Psoas muscle (tissue), 8 donors: ENCODE measurements around the gene SLC43A2. TPM values are rescaled to one million over a fixed set of nuclear protein-coding genes. Genes with fewer than 3 reads are reported as not detected.
"Not testable (repeated sequence)": the region's sequence is repeated elsewhere in the genome, so short reads cannot be mapped to it uniquely, and the experiment has no call there.

Experiments used
- ATAC-seq, 4 donors: fragments of 200-7000 bp; cut with Tn5 transposase; one replicate each; pipeline ENCODE4 v1.9.1; 2020; ENCODE audit warnings: moderate library complexity in 3 of 4, mild to moderate bottlenecking in 2 of 4
- DNase-seq, 2 donors: peaks; one replicate each; pipeline ENCODE4 v3.0.0-alpha.2; 2020
- H3K27ac ChIP-seq: fragments of 200-600 bp; one replicate; pipeline ENCODE4 v1.8.0; 2022
- H3K27me3 ChIP-seq, 3 donors: fragments of 200-600 bp in 1 of 3; one replicate each; pipeline versions ENCODE4 v1.6.1 to v1.8.0; 2013 to 2022; ENCODE audit warnings: low read length in 2 of 3, mild to moderate bottlenecking in 2 of 3, moderate library complexity in 1 of 3; ENCODE audit not compliant: insufficient read depth in 3 of 3
- H3K36me3 ChIP-seq, 2 donors: fragments of 200-600 bp in 1 of 2; one replicate each; pipeline versions ENCODE4 v1.6.1 to v1.8.0; 2013 to 2022; ENCODE audit warnings: low read depth in 1 of 2, mild to moderate bottlenecking in 1 of 2, moderate library complexity in 1 of 2; ENCODE audit not compliant: insufficient read depth in 1 of 2
- H3K4me1 ChIP-seq: fragments of 200-600 bp; one replicate; pipeline ENCODE4 v1.8.0; 2022
- H3K4me3 ChIP-seq: fragments of 200-600 bp; one replicate; pipeline ENCODE4 v1.8.0; 2022; ENCODE audit warnings: mild to moderate bottlenecking
- H3K9me3 ChIP-seq: fragments of 200-600 bp; one replicate; pipeline ENCODE4 v1.8.0; 2022
- WGBS, 3 donors: extraction: QIAGEN DNeasy Blood & Tissue Kit; methylation state at CpG; one replicate each; pipeline versions ENCODE4 v1.1.6 to v1.1.7; 2013; 5-methylcytosine and 5-hydroxymethylcytosine counted together
- intact Hi-C, 2 donors: fragments of 100-400 bp; cut with DNase I; formaldehyde crosslinking; loops; one replicate each; pipeline versions ENCODE4 v1.11.0 to v1.14.2; 2022
- polyA plus RNA-seq, 3 donors: library from polyadenylated mRNA; stranded (reverse); fragments of 200-250 nt; gene quantifications; one replicate each; pipeline ENCODE4 v1.2.3, GENCODE V29; 2013
- total RNA-seq, 4 donors: library from RNA; stranded (reverse); fragmentation: NEBNext Ultra II Directional in 2 of 4; extraction: Animal tissue kit (Norgen Biotek cat#: 25700) in 2 of 4; gene quantifications; one replicate each; pipeline versions ENCODE4 v1.2.1 to v1.2.4, GENCODE V29; 2021 to 2023
- TF ChIP-seq, protein P1 (sequence below): fragments of 200-600 bp; IDR thresholded peaks from one replicate; pipeline ENCODE4 v1.8.0; 2022; ENCODE audit warnings: antibody characterized with exemption
- donor health status: healthy with polysubstance abuse.
- donor health status: DM: no; HTN: no; CAD: no; lungs with moderate emphysema.
- donor health status: Bipolar disorder and iron deficiency.
- donor health status: healthy.
- donor health status: DM: yes; HTN: yes; CAD: no.
- donor health status: DM: no; HTN: no; CAD: no.
- donor health status: DM: no; HTN: no; CAD: no.
- donor health status: DM: yes; HTN: yes; CAD: no.

The SLC43A2 gene
- total and polyA plus RNA-seq, 7 donors: 9.5 to 70.5 (median 21.7) TPM

DNA sequence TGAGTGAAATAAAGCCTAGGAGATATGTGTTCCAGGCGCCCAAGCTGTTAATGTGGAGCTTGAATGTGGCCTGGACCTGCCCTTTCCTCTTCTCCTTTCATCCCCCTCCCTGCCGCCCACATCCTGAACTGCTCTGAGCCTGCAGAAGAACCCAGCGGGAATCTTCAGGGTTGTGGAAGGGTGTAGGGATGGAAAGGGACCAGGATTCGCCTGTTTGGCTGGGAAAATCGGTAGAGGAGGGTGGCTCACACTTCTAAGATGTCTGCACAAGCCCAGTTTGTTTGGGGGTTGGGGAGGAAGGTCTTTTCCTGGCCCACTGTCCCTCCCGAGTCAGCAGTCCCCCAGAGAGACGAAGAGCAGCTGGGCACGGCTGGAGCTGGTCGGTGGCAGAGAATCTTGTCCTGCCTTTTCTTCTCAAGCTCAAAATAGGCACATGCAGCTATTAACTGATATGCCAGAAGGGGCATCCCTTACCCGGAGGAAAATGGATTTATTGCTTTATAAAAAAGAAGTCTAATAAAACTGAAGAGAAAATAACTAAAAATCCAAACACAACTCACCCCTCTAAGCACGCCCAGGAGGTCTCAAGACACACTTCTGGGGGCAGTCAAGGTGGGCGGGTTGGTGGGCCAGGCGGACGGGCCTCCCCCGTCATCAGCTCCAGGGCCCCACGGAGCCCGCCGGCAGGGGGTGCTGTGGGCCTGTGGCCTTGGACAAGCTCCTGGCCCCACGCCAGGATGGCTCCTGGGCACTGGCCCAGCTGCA lies 54.5 kb downstream of the SLC43A2 start:
- peaks cover 0 to 3% of the 10 kb centered on the region in 2 donors for H3K36me3 ChIP-seq
- no peak overlapping the region for H3K4me3 ChIP-seq
- H3K27ac ChIP-seq: peak overlapping the region; percentile 74
- 14 to 15% (median 14%) methylated on average over 18 to 19 of the region's 19 CpGs for WGBS, 3 donors
- ATAC-seq: peak; percentile 55 to 77 (median 62)
- intact Hi-C loops: loop anchor here (1.0 kb wide), 1 partner anchor 55 kb away; no protein-coding TSS in a partner anchor
- no peaks in the 10 kb centered on the region for H3K27me3 ChIP-seq
- H3K9me3 ChIP-seq: no peaks in the 10 kb centered on the region
- peak; percentile 90 to 93 for DNase-seq
- H3K4me1 ChIP-seq: peaks cover 41% of the 10 kb centered on the region
- TF ChIP-seq, protein P1, sequence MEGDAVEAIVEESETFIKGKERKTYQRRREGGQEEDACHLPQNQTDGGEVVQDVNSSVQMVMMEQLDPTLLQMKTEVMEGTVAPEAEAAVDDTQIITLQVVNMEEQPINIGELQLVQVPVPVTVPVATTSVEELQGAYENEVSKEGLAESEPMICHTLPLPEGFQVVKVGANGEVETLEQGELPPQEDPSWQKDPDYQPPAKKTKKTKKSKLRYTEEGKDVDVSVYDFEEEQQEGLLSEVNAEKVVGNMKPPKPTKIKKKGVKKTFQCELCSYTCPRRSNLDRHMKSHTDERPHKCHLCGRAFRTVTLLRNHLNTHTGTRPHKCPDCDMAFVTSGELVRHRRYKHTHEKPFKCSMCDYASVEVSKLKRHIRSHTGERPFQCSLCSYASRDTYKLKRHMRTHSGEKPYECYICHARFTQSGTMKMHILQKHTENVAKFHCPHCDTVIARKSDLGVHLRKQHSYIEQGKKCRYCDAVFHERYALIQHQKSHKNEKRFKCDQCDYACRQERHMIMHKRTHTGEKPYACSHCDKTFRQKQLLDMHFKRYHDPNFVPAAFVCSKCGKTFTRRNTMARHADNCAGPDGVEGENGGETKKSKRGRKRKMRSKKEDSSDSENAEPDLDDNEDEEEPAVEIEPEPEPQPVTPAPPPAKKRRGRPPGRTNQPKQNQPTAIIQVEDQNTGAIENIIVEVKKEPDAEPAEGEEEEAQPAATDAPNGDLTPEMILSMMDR: peak; percentile 98

DNA sequence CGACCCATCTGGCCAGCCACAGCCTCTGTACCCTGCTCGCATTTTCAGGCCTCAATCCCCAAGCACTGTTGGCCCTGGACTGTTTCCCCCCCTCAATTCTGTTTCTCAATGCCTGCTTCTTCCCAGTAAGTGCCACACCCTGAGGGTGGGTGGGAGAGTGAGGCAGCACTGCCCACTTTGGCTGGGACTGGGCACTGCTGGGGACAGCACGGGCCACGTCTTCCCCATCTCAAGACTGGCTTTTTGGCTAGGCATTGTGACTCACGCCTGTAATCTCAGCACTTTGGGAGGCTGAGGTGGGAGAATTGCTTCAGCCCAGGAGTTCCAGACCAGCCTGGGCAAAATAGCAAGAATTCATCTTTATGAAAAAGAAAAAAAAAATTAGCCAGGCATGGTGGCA lies 56.0 kb downstream of the SLC43A2 start:
- H3K4me3 ChIP-seq, H3K27ac ChIP-seq, ATAC-seq, H3K36me3 ChIP-seq, H3K27me3 ChIP-seq, DNase-seq, intact Hi-C loops, H3K9me3 ChIP-seq: not testable (repeated sequence)
- 78 to 87% (median 79%) methylated on average over 5 of the region's 5 CpGs for WGBS, 3 donors
- peaks cover 31% of the 10 kb centered on the region for H3K4me1 ChIP-seq

DNA sequence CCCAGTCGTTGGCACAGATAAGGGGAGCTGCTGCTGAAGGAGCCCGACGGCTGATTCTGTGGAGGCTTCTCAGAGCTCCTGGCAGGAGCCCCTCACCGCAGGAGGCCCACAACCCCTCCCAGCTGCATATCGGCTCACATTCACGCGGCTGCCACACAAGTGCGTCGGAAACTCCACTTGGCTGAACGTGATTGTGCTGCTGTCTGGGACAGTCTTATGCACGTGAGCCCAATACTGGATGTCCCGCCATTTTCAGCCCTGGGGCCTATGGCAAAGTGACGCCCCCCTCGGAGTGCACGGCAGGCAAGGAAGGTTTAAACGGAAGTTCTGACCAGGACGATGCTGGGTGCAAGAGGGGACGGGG lies 57.3 kb downstream of the SLC43A2 start:
- intact Hi-C loops: no loop called here
- ATAC-seq (no peak), DNase-seq (no peak)
- H3K36me3 ChIP-seq: peaks cover 0 to 3% of the 10 kb centered on the region in 2 donors
- WGBS, 3 donors: 66 to 76% (median 70%) methylated on average over 18 of the region's 18 CpGs
- no peaks in the 10 kb centered on the region for H3K9me3 ChIP-seq
- TF ChIP-seq, protein P1: no peak
- no peak overlapping the region for H3K27ac ChIP-seq
- H3K4me3 ChIP-seq: no peak overlapping the region
- H3K4me1 ChIP-seq: peaks cover 20% of the 10 kb centered on the region
- no peaks in the 10 kb centered on the region for H3K27me3 ChIP-seq

DNA sequence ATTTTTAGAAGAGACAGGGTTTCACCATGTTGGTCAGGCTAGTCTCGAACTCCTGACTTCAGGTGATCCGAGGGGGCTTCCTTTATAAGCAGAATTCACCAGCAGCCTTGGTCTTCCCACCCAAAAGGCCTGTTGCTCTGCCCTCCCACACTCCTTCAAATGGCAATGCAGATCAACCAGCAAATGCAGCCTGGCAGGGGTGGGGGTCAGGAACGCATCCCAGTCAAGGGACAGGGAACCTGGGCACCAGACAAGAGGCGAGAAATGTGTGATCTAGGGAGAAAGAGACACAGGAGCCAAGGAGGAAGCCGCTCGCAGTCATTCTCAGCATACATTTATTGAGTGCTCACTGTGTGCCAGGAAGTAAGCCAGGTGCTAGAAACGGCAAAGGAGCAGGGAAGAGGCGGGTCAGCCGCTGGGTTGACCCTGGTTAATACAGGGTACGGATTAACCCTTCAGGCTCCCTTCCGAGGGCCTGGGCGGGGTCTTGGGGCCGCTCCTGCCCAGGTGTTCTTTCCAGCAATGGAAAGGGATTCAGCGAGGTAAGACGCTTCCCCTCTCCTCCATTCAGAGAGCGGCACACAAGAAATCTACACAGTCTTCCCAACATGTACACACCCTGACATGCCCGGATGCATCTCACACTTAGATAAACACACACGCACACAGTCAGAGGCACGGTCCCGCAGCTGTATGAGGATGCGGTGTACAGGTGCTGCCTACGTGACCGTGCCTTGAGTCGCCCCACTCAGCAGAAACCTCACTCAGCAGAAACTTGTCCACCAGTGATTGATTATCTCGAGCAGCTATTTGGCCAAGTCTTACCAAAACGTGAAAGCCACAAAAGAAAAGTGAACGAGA lies 59.5 kb downstream of the SLC43A2 start:
- H3K36me3 ChIP-seq: no peaks in the 10 kb centered on the region
- no peak for ATAC-seq
- TF ChIP-seq, protein P1: no peak
- no peak for DNase-seq
- H3K9me3 ChIP-seq: no peaks in the 10 kb centered on the region
- 61 to 65% (median 61%) methylated on average over 27 of the region's 27 CpGs for WGBS, 3 donors
- peaks cover 3% of the 10 kb centered on the region for H3K4me1 ChIP-seq
- H3K27me3 ChIP-seq: no peaks in the 10 kb centered on the region
- H3K4me3 ChIP-seq: no peak overlapping the region
- H3K27ac ChIP-seq: no peak overlapping the region
- intact Hi-C loops: no loop called here
